Psoas muscle (tissue), 8 donors: ENCODE data around the gene SLC5A10. TPM values are rescaled to one million over a fixed set of nuclear protein-coding genes. Genes with fewer than 3 reads are reported as not detected.

Experiments used
- ATAC-seq, 4 donors: fragments of 200-7000 bp; cut with Tn5 transposase; one replicate each; pipeline ENCODE4 v1.9.1; 2020; ENCODE audit warnings: moderate library complexity in 3 of 4, mild to moderate bottlenecking in 2 of 4
- DNase-seq, 2 donors: peaks; one replicate each; pipeline ENCODE4 v3.0.0-alpha.2; 2020
- H3K27ac ChIP-seq: fragments of 200-600 bp; one replicate; pipeline ENCODE4 v1.8.0; 2022
- H3K27me3 ChIP-seq, 3 donors: fragments of 200-600 bp in 1 of 3; one replicate each; pipeline versions ENCODE4 v1.6.1 to v1.8.0; 2013 to 2022; ENCODE audit warnings: low read length in 2 of 3, mild to moderate bottlenecking in 2 of 3, moderate library complexity in 1 of 3; ENCODE audit not compliant: insufficient read depth in 3 of 3
- H3K36me3 ChIP-seq, 2 donors: fragments of 200-600 bp in 1 of 2; one replicate each; pipeline versions ENCODE4 v1.6.1 to v1.8.0; 2013 to 2022; ENCODE audit warnings: low read depth in 1 of 2, mild to moderate bottlenecking in 1 of 2, moderate library complexity in 1 of 2; ENCODE audit not compliant: insufficient read depth in 1 of 2
- H3K4me1 ChIP-seq: fragments of 200-600 bp; one replicate; pipeline ENCODE4 v1.8.0; 2022
- H3K4me3 ChIP-seq: fragments of 200-600 bp; one replicate; pipeline ENCODE4 v1.8.0; 2022; ENCODE audit warnings: mild to moderate bottlenecking
- H3K9me3 ChIP-seq: fragments of 200-600 bp; one replicate; pipeline ENCODE4 v1.8.0; 2022
- CTCF ChIP-seq: fragments of 200-600 bp; IDR thresholded peaks from one replicate; pipeline ENCODE4 v1.8.0; 2022; ENCODE audit warnings: antibody characterized with exemption
- WGBS, 3 donors: extraction: QIAGEN DNeasy Blood & Tissue Kit; methylation state at CpG; one replicate each; pipeline versions ENCODE4 v1.1.6 to v1.1.7; 2013; 5-methylcytosine and 5-hydroxymethylcytosine counted together
- intact Hi-C, 2 donors: fragments of 100-400 bp; cut with DNase I; formaldehyde crosslinking; loops; one replicate each; pipeline versions ENCODE4 v1.11.0 to v1.14.2; 2022
- polyA plus RNA-seq, 3 donors: library from polyadenylated mRNA; stranded (reverse); fragments of 200-250 nt; gene quantifications; one replicate each; pipeline ENCODE4 v1.2.3, GENCODE V29; 2013
- total RNA-seq, 4 donors: library from RNA; stranded (reverse); fragmentation: NEBNext Ultra II Directional in 2 of 4; extraction: Animal tissue kit (Norgen Biotek cat#: 25700) in 2 of 4; gene quantifications; one replicate each; pipeline versions ENCODE4 v1.2.1 to v1.2.4, GENCODE V29; 2021 to 2023
- donor health status: healthy with polysubstance abuse.
- donor health status: DM: no; HTN: no; CAD: no; lungs with moderate emphysema.
- donor health status: Bipolar disorder and iron deficiency.
- donor health status: healthy.
- donor health status: DM: yes; HTN: yes; CAD: no.
- donor health status: DM: no; HTN: no; CAD: no.
- donor health status: DM: no; HTN: no; CAD: no.
- donor health status: DM: yes; HTN: yes; CAD: no.

The SLC5A10 gene
- total and polyA plus RNA-seq, 7 donors = 0.03 TPM; not detected in 6

- H3K36me3 ChIP-seq = no peaks in the 10 kb centered on the region
- no peak overlapping the region for H3K27ac ChIP-seq
- no peak for ATAC-seq
- no peak for TF ChIP-seq CTCF
- H3K4me3 ChIP-seq = no peak overlapping the region
- H3K27me3 ChIP-seq = peaks cover 0 to 6% (median 3%) of the 10 kb centered on the region in 3 donors
- no peak for DNase-seq
- intact Hi-C loops = no loop called here
- WGBS, 3 donors = 86 to 90% (median 88%) methylated on average over 9 to 11 of the region's 11 CpGs
- H3K4me1 ChIP-seq = no peaks in the 10 kb centered on the region
- H3K9me3 ChIP-seq = no peaks in the 10 kb centered on the region
Observed at GRCh38 chr17:19002805-19003542, 51.0 kb downstream of the SLC5A10 start.

GRCh38 chr17:19003543-19004420 lies 51.8 kb downstream of the SLC5A10 start:
- Histone ChIP-seq H3K27me3 (peaks cover 0 to 6% (median 3%) of the 10 kb centered on the region in 3 donors), H3K36me3 (no peaks in the 10 kb centered on the region), H3K9me3 (no peaks in the 10 kb centered on the region), H3K4me3 (peak overlapping the region; percentile 73), H3K4me1 (no peaks in the 10 kb centered on the region), H3K27ac (peak overlapping the region; percentile 53)
- TF ChIP-seq CTCF = no peak
- peak; percentile 7 to 23 (median 16) for ATAC-seq
- intact Hi-C loops = loop anchor here in 1 of 2 donors (2.0 kb wide), 1 partner anchor 23 kb away; no protein-coding TSS in a partner anchor
- WGBS, 3 donors = 26 to 41% (median 41%) methylated on average over 60 to 73 of the region's 73 CpGs
- DNase-seq = peak in 1 of 2 donors; percentile 33

DNA sequence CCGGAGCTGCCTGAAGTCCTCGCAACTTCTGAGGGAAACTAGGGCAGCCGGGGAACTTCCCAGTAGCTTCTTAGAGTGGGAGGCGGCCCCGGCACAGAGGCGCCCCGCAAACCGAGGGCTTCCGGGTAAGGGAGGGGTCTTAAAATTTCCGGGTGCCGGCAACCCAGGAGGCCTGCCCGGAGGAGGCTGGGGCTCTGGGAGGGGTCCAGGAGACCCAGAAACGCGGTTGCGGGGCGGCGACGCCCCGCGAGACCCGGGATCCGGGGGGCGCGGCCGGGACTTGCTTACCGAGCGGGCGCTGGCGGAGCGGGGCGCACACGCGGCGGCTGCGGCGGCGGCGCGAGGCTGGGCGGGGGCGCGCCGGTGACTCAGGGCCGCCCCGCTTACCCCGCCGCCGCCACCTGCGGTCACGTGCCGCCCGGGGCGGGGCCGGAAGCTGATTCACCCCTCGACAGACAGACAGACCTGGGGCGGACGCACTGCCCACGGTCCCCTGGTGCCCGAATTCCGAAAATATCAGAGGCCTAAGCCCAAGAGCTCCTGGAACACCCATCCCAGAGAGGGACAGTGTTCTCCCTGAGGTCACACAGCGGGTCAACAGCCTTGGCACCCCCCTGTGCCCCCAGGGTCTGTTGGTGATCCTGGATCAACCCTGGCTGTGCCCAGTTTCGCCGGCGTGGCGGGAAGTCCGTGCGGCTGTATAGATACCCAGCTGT lies 52.6 kb downstream of the SLC5A10 start, which contains the start of gene FAM83G:
Gene FAM83G, minus strand, starts transcription at position 344 of the 716 bp plus-strand sequence. CDS start 723 bp downstream, outside the sequence.
- Histone ChIP-seq H3K27me3 (peaks cover 0 to 6% (median 3%) of the 10 kb centered on the region in 3 donors), H3K9me3 (no peaks in the 10 kb centered on the region), H3K4me1 (no peaks in the 10 kb centered on the region), H3K36me3 (no peaks in the 10 kb centered on the region), H3K4me3 (peak within 1 kb of the TSS; percentile 73), H3K27ac (peak within 1 kb of the TSS; percentile 53)
- no peak for TF ChIP-seq CTCF
- DNase-seq = peak; percentile 86
- intact Hi-C loops = loop anchor here in 1 of 2 donors (2.0 kb wide), 1 partner anchor 24 kb away; no protein-coding TSS in a partner anchor
- 4 to 9% (median 5%) methylated on average over 44 to 67 of the region's 67 CpGs for WGBS, 3 donors
- ATAC-seq = peak; percentile 86 to 97 (median 94)

GRCh38 chr17:19005137-19005773 lies 53.3 kb downstream of the SLC5A10 start:
- 82 to 86% (median 84%) methylated on average over 9 to 13 of the region's 13 CpGs for WGBS, 3 donors

More at GRCh38 chr17:19005137-19005773, 53.3 kb downstream of the SLC5A10 start:
- intact Hi-C loops = loop anchor here in 1 of 2 donors (2.0 kb wide), 1 partner anchor 24 kb away; no protein-coding TSS in a partner anchor
- Histone ChIP-seq H3K9me3 (no peaks in the 10 kb centered on the region), H3K27ac (peak overlapping the region; percentile 53), H3K36me3 (no peaks in the 10 kb centered on the region), H3K27me3 (peaks cover 0 to 6% (median 3%) of the 10 kb centered on the region in 3 donors), H3K4me3 (peak overlapping the region; percentile 73), H3K4me1 (no peaks in the 10 kb centered on the region)
- ATAC-seq (peak in 3 of 4 donors; percentile 8 to 13 (median 9)), DNase-seq (no peak)
- no peak for TF ChIP-seq CTCF
